Psoas muscle (tissue), 8 donors: ENCODE measurements around the gene C19orf38. TPM values are rescaled to one million over a fixed set of nuclear protein-coding genes. Genes with fewer than 3 reads are reported as not detected.

Experiments used
- ATAC-seq, 4 donors: fragments of 200-7000 bp; cut with Tn5 transposase; one replicate each; pipeline ENCODE4 v1.9.1; 2020; ENCODE audit warnings: moderate library complexity in 3 of 4, mild to moderate bottlenecking in 2 of 4
- DNase-seq, 2 donors: peaks; one replicate each; pipeline ENCODE4 v3.0.0-alpha.2; 2020
- H3K27ac ChIP-seq: fragments of 200-600 bp; one replicate; pipeline ENCODE4 v1.8.0; 2022
- H3K27me3 ChIP-seq, 3 donors: fragments of 200-600 bp in 1 of 3; one replicate each; pipeline versions ENCODE4 v1.6.1 to v1.8.0; 2013 to 2022; ENCODE audit warnings: low read length in 2 of 3, mild to moderate bottlenecking in 2 of 3, moderate library complexity in 1 of 3; ENCODE audit not compliant: insufficient read depth in 3 of 3
- H3K36me3 ChIP-seq, 2 donors: fragments of 200-600 bp in 1 of 2; one replicate each; pipeline versions ENCODE4 v1.6.1 to v1.8.0; 2013 to 2022; ENCODE audit warnings: low read depth in 1 of 2, mild to moderate bottlenecking in 1 of 2, moderate library complexity in 1 of 2; ENCODE audit not compliant: insufficient read depth in 1 of 2
- H3K4me1 ChIP-seq: fragments of 200-600 bp; one replicate; pipeline ENCODE4 v1.8.0; 2022
- H3K4me3 ChIP-seq: fragments of 200-600 bp; one replicate; pipeline ENCODE4 v1.8.0; 2022; ENCODE audit warnings: mild to moderate bottlenecking
- H3K9me3 ChIP-seq: fragments of 200-600 bp; one replicate; pipeline ENCODE4 v1.8.0; 2022
- CTCF ChIP-seq: fragments of 200-600 bp; IDR thresholded peaks from one replicate; pipeline ENCODE4 v1.8.0; 2022; ENCODE audit warnings: antibody characterized with exemption
- WGBS, 3 donors: extraction: QIAGEN DNeasy Blood & Tissue Kit; methylation state at CpG; one replicate each; pipeline versions ENCODE4 v1.1.6 to v1.1.7; 2013; 5-methylcytosine and 5-hydroxymethylcytosine counted together
- intact Hi-C, 2 donors: fragments of 100-400 bp; cut with DNase I; formaldehyde crosslinking; loops; one replicate each; pipeline versions ENCODE4 v1.11.0 to v1.14.2; 2022
- polyA plus RNA-seq, 3 donors: library from polyadenylated mRNA; stranded (reverse); fragments of 200-250 nt; gene quantifications; one replicate each; pipeline ENCODE4 v1.2.3, GENCODE V29; 2013
- total RNA-seq, 4 donors: library from RNA; stranded (reverse); fragmentation: NEBNext Ultra II Directional in 2 of 4; extraction: Animal tissue kit (Norgen Biotek cat#: 25700) in 2 of 4; gene quantifications; one replicate each; pipeline versions ENCODE4 v1.2.1 to v1.2.4, GENCODE V29; 2021 to 2023
- donor health status: healthy with polysubstance abuse.
- donor health status: DM: no; HTN: no; CAD: no; lungs with moderate emphysema.
- donor health status: Bipolar disorder and iron deficiency.
- donor health status: healthy.
- donor health status: DM: yes; HTN: yes; CAD: no.
- donor health status: DM: no; HTN: no; CAD: no.
- donor health status: DM: no; HTN: no; CAD: no.
- donor health status: DM: yes; HTN: yes; CAD: no.

C19orf38 gene
- total and polyA plus RNA-seq, 7 donors = 0.30 to 2.9 (median 1.3) TPM

GRCh38 chr19:10913716-10914340 is 65.6 kb downstream of the C19orf38 start:
- Histone ChIP-seq H3K9me3 (no peaks in the 10 kb centered on the region), H3K4me1 (peaks cover 32% of the 10 kb centered on the region), H3K36me3 (peaks cover 0 to 95% of the 10 kb centered on the region in 2 donors), H3K27ac (peak overlapping the region; percentile 44), H3K27me3 (no peaks in the 10 kb centered on the region), H3K4me3 (no peak overlapping the region)
- no peak for ATAC-seq
- no peak for DNase-seq
- WGBS, 3 donors = 75 to 82% (median 77%) methylated on average over 23 to 24 of the region's 24 CpGs
- intact Hi-C loops = no loop called here
- TF ChIP-seq CTCF = no peak

DNA sequence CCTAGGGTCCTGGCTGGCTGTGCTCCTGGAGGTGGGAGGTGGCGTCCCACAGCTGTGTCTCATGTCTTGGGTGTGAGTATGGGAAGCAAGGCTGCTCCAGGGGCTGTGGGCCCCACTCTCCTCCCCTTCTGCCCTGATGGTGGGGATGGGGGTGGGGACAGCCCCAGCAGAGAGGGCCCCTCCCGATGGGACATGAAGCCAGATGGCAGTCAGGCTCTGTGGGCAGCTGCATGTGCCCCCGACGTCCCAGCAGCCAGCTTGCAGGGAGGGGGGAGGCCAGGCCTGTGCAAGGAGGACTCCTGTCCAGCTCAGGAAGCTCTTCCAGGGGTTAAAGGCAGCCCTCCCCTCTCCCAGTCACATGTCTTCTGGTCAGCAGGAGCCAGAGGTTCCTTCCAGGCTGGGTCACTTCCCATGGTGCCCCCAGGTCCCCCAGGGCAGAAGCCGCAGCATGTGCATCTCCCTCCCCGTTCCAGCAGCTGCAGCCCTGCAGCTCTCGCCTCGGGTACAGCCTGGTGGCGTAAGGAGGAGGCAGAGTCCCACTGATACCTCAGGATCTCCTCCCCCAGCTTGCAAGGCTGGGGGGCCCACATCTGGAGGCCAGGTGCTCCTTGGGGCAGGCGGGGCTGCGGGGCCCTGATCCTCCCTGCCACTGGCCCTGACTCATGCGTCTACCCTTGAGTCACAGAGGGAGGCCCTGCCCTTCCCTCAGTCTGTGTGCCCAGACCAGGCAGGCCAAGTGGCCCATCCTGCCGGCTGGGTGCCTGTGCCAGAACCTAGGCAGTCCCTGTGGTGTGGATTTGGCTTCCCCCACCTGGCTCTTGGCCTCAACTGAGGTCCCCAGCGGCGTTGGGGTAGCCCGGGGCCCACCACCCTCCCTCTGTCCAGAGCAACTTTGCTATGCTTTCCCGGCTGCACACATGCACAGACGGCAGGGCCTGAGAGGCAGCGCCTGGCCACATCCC is 67.2 kb downstream of the C19orf38 start:
- peak; percentile 63 to 86 for DNase-seq
- no peak for TF ChIP-seq CTCF
- Histone ChIP-seq H3K36me3 (peaks cover 0 to 96% of the 10 kb centered on the region in 2 donors), H3K27ac (peak overlapping the region; percentile 34), H3K4me1 (peaks cover 32% of the 10 kb centered on the region), H3K4me3 (no peak overlapping the region), H3K9me3 (no peaks in the 10 kb centered on the region), H3K27me3 (no peaks in the 10 kb centered on the region)
- peak; percentile 62 to 80 (median 76) for ATAC-seq
- intact Hi-C loops = no loop called here
- 38 to 49% (median 41%) methylated on average over 17 to 19 of the region's 19 CpGs for WGBS, 3 donors

DNA sequence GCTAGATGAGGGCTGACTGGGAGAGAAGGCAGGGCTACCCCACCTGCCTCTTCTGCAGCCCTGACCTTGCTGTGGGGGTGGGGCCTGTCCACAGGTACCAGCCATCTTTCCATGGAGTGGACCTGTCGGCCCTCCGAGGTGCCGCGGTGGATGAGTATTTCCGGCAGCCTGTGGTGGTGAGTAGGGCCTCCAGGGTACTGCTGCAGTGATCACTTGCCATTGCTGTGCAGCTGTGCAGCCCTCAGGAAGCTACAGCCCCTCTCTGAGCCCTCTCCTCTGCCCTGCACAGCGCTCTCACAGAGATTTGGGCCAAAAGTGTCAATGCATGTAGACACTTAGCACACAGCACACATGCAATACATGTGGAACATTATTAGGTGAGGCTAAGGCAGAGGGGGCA is 68.4 kb downstream of the C19orf38 start:
- H3K9me3 ChIP-seq = no peaks in the 10 kb centered on the region
- DNase-seq (no peak), ATAC-seq (no peak)
- H3K4me3 ChIP-seq = no peak overlapping the region
- TF ChIP-seq CTCF = no peak
- H3K4me1 ChIP-seq = peaks cover 24% of the 10 kb centered on the region
- intact Hi-C loops = no loop called here
- 86 to 94% (median 90%) methylated on average over 6 of the region's 6 CpGs for WGBS, 3 donors
- peaks cover 0 to 96% of the 10 kb centered on the region in 2 donors for H3K36me3 ChIP-seq
- H3K27ac ChIP-seq = no peak overlapping the region
- no peaks in the 10 kb centered on the region for H3K27me3 ChIP-seq

- peaks cover 2 to 97% of the 10 kb centered on the region in 2 donors for H3K36me3 ChIP-seq
- ATAC-seq = no peak
- no peak for DNase-seq
- no peak overlapping the region for H3K4me3 ChIP-seq
- WGBS, 3 donors = 74 to 87% (median 80%) methylated on average over 11 of the region's 11 CpGs
- TF ChIP-seq CTCF = no peak
- H3K27ac ChIP-seq = peak overlapping the region; percentile 46
- H3K27me3 ChIP-seq = no peaks in the 10 kb centered on the region
- no peaks in the 10 kb centered on the region for H3K9me3 ChIP-seq
- intact Hi-C loops = no loop called here
- H3K4me1 ChIP-seq = peaks cover 16% of the 10 kb centered on the region
Observed at GRCh38 chr19:10918359-10918758, 70.1 kb downstream of the C19orf38 start.

Other genes with a start within 250 kb of the C19orf38 start
- gene SLC44A2, start 222.9 kb upstream of the C19orf38 start, total RNA-seq = 100 to 1,000 TPM in 1 of 4 donors, 10 to 100 TPM in 3; 73.8 to 104 (median 83.8) TPM
- gene SLC44A2, start 222.9 kb upstream of the C19orf38 start, polyA plus RNA-seq = 10 to 100 TPM; 36.3 to 73.4 (median 63.2) TPM
- gene ILF3, start 194.1 kb upstream of the C19orf38 start, total RNA-seq = 100 to 1,000 TPM; 112 to 189 (median 157) TPM
- gene ILF3, start 194.1 kb upstream of the C19orf38 start, polyA plus RNA-seq = 100 to 1,000 TPM in 2 of 3 donors, 10 to 100 TPM in 1; 70.6 to 148 (median 139) TPM
- gene QTRT1, start 147.0 kb upstream of the C19orf38 start, total RNA-seq = 10 to 100 TPM; 24.7 to 28.8 (median 27.1) TPM
- 10 to 100 TPM; 15.9 to 33.4 (median 28.6) TPM for gene QTRT1, start 147.0 kb upstream of the C19orf38 start, polyA plus RNA-seq
- 100 to 1,000 TPM; 117 to 143 (median 130) TPM for gene DNM2, start 130.3 kb upstream of the C19orf38 start, total RNA-seq
- 100 to 1,000 TPM in 1 of 3 donors, 10 to 100 TPM in 2; 70.6 to 149 (median 74.1) TPM for gene DNM2, start 130.3 kb upstream of the C19orf38 start, polyA plus RNA-seq
- 10 to 100 TPM; 30.1 to 37.5 (median 34.2) TPM for gene TMED1, start 12.2 kb upstream of the C19orf38 start, total RNA-seq
- gene TMED1, start 12.2 kb upstream of the C19orf38 start, polyA plus RNA-seq = 10 to 100 TPM; 54.4 to 79.3 (median 57.6) TPM
- gene CARM1, start 23.1 kb downstream of the C19orf38 start, total RNA-seq = 100 to 1,000 TPM in 2 of 4 donors, 10 to 100 TPM in 2; 59.1 to 105 (median 88.6) TPM
- 100 to 1,000 TPM in 1 of 3 donors, 10 to 100 TPM in 2; 61.1 to 110 (median 94.7) TPM for gene CARM1, start 23.1 kb downstream of the C19orf38 start, polyA plus RNA-seq
- 10 to 100 TPM; 12.1 to 18.0 (median 16.7) TPM for gene YIPF2, start 80.2 kb downstream of the C19orf38 start, total RNA-seq
- 10 to 100 TPM; 13.7 to 18.5 (median 18.1) TPM for gene YIPF2, start 80.2 kb downstream of the C19orf38 start, polyA plus RNA-seq
- 10 to 100 TPM; 12.9 to 24.2 (median 17.0) TPM for gene TIMM29, start 80.4 kb downstream of the C19orf38 start, total RNA-seq
- gene TIMM29, start 80.4 kb downstream of the C19orf38 start, polyA plus RNA-seq = 10 to 100 TPM; 17.1 to 29.0 (median 20.2) TPM
- 10 to 100 TPM; 34.8 to 75.6 (median 50.5) TPM for gene SMARCA4, start 112.6 kb downstream of the C19orf38 start, total RNA-seq
- 100 to 1,000 TPM in 1 of 3 donors, 10 to 100 TPM in 2; 36.7 to 124 (median 51.9) TPM for gene SMARCA4, start 112.6 kb downstream of the C19orf38 start, polyA plus RNA-seq
- gene LDLR, start 241.0 kb downstream of the C19orf38 start, total RNA-seq = 10 to 100 TPM in 1 of 4 donors, 1 to 10 TPM in 3; 3.2 to 10.1 (median 6.0) TPM
- 1 to 10 TPM; 1.7 to 5.4 (median 2.2) TPM for gene LDLR, start 241.0 kb downstream of the C19orf38 start, polyA plus RNA-seq